GM19238 (cell line): ENCODE data around the gene DDX49.
"Not testable (repeated sequence)": the region's sequence is repeated elsewhere in the genome, so short reads cannot be mapped to it uniquely, and the experiment has no call there.

Experiments used
- DNase-seq: peaks from one replicate; pipeline ENCODE4 v3.0.0; 2011; ENCODE audit warnings: low spot score; ENCODE audit not compliant: insufficient read length

Gene DDX49

DNA sequence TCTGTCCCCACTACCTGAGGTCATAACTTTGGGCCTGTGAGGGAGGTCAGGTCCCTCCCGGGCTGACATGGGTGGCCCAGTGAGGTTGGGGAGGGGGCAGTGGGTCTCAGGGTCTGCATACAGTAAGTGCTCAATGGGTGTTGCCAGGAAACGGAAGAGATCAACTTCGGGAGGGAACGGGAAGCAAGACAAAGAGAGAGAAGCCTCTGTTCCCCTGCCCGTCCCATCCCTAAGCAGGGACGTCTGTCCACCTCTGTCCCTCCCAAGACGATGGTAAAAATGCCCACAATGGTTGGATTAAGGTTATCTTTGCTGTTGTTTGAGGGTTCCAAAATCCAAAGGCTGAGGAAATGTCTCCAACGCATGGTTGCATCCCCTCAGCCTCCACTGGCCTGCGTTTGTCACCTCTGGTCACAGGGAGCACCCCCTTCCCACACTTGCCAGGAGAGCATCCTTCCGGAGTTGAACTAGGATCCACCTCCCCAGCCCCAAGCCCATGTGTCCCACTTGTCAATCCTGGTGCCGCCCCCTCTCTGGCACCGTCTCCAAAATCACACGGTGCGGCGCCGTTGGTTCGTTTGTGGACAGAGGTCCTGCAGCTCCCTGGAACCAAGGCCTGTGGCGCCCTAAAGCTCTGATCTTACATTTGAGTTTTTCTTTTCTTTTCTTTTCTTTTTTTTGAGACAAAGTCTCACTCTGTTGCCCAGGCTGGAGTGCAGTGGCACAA is 22.3 kb downstream of the DDX49 start:
- DNase-seq: no peak

DNA sequence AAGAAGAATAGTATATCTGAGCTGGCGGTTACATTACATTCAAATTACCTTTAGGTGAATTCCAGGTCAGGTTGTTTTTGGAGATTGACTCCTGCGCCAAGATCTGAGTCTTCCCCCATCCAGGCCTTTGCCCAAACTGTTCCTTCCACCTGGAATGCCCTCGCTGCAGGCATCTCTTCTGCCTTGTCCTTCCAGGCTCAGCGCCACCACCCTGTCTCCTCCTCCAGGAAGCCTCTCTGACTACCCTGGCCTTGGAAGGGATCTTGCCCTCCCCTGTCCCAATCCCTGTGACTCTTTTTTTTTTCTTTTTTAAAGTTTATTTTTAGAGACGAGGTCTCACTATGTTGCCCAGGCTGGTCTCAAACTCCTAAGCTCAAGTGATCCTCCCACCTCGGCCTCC is 23.2 kb downstream of the DDX49 start:
- DNase-seq: no peak

DNA sequence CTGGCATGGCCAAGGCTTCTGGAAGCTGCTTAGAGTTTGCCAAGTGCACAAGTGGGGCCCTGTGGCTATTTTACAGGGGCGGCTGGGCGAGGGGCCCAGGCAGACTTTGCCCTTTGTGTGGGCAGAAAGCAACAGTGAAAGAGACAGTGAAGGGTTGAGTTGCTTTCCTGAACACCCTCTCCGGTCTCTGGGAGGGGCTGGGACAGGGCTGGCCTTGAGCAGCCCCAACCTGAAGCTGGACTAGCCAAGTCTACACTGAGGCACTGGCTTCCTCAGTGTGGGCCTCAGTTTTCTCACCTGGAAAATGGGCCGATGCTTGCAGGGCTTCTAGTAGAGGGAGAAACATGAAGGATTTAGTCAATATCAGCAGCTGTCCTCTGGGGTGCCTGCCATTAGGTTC is 23.9 kb downstream of the DDX49 start:
- no peak for DNase-seq

- DNase-seq: no peak
These were observed 25.8 kb downstream of the DDX49 start for GRCh38 chr19:18945297-18945696.

GRCh38 chr19:18946335-18946734 is 26.8 kb downstream of the DDX49 start:
- DNase-seq: no peak

DNA sequence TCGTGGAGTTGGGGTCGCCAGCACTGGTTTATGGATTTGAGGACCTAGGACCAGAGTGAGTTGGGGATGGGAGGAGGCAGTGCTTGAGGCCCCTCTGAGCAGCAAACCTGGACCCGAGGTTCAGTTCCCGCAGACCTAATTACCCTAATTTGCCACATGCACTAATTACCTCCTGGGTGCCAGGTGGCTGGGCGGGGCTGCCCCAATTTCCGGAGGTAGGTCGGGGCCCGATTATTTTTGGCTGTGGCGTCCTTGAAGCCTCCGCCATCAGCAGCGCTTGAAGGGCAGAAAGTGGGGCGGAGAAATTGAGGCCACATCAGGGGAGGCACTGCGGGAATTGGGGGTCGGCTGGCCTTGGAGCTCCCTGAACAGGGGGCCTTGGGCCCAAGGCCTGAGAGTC is 27.4 kb downstream of the DDX49 start:
- DNase-seq: no peak

GRCh38 chr19:18948075-18948975 is 28.8 kb downstream of the DDX49 start:
- no peak for DNase-seq

GRCh38 chr19:18948976-18949356 is 29.5 kb downstream of the DDX49 start:
- DNase-seq: no peak

GRCh38 chr19:18949858-18950257 is 30.3 kb downstream of the DDX49 start:
- no peak for DNase-seq

- no peak for DNase-seq
These were observed 32.3 kb downstream of the DDX49 start for GRCh38 chr19:18951721-18952281.

DNA sequence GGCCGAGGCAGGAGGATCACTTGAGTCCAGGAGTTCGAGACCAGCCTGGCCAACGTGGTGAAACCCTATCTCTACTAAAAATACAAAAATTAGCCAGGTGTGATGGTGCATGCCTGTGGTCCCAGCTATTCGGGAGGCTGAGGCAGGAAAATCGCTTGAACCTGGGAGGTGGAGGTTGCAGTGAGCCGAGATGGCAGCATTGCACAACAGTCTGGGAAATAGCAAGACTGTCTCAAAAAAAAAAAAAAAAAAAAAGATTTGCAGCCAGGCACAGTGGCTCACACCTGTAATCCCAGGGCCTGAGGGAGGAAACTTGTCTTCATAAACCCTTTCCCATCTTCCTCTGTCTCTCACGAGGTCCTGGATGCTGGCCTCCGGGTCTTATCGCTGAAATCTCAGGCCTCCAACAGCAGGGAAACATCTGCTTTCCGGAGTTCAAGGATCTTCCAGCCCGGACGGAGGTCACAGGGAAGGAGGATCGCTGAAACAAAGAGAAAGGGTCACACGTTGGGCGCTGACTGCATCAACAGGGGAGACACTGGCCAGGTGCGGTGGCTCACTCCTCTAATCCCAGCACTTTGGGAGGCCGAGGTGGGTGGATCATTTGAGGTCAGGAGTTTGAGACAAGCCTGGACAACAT is 33.0 kb downstream of the DDX49 start:
- not testable (repeated sequence) for DNase-seq

DNA sequence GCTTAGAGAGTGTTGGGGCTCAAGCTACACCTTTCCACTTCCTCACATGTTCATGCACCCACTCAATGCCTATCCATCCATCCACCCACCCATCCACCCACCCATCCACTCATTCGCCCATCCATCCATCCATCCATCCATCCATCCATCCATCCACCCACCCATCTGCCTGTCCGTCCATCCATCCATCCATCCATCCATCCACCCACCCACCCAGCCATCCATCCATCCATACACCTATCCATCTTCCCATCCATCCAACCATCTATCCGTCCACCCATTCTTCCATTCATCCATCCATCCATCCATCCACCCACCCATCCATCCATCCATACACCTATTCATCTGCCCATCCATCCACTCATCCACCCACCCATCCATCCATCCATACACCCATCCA is 34.6 kb downstream of the DDX49 start:
- DNase-seq: no peak

DNA sequence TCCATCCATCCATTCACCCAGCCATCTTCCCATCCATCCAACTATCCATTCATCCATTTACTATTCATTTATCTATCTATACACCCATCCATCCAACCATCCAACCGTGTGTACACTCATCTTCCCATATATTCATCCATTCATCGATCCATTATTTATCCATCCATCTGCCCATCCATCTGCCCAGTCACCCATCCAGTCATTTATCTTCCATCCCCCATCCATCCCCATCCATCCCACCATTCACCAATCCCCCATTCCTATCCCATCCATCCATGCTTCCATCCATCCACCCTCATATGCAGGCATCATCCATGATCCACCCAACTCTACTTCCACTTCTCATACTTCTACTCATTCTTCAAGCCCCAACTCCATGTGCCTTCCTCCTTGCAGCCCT is 35.5 kb downstream of the DDX49 start:
- no peak for DNase-seq

GRCh38 chr19:18960370-18960769 is 40.9 kb downstream of the DDX49 start:
- DNase-seq: no peak

- DNase-seq: no peak
These were observed 42.5 kb downstream of the DDX49 start for GRCh38 chr19:18961767-18962620.

DNA sequence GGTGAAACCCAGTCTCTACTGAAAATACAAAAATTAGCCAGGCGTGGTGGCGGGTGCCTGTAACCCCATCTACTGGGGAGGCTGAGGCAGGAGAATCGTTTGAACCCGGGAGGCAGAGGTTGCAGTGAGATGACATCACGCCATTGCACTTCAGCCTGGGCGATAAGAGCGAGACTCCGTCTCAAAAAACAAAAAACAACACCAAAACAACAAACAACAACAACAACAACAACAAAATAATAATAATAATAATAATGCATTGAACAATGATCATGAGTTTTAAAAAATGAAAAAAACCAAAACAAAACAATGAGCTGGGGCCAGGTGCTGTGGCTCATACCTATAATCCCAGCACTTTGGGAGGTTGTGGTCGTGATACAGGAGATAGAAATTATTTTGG is 44.6 kb downstream of the DDX49 start:
- DNase-seq: no peak

DNA sequence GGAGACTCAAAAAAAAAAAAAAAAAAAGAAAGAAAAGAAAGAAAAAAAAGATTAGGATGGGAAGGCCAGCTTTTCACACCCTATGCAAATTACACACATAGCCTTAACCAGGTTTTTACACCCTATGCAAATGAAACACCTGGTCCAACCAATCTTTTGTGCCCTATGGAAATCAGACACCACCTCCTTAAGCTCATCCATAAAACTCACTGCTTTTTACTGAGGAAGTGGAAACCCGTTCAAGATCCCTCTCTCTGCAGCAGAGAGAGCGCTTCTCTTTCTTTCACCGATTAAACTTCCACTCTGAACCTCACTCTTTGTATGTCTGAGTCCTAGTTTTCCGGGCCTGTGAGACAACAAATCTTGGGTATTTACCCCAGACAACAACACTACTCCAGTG is 46.8 kb downstream of the DDX49 start:
- DNase-seq: no peak

DNA sequence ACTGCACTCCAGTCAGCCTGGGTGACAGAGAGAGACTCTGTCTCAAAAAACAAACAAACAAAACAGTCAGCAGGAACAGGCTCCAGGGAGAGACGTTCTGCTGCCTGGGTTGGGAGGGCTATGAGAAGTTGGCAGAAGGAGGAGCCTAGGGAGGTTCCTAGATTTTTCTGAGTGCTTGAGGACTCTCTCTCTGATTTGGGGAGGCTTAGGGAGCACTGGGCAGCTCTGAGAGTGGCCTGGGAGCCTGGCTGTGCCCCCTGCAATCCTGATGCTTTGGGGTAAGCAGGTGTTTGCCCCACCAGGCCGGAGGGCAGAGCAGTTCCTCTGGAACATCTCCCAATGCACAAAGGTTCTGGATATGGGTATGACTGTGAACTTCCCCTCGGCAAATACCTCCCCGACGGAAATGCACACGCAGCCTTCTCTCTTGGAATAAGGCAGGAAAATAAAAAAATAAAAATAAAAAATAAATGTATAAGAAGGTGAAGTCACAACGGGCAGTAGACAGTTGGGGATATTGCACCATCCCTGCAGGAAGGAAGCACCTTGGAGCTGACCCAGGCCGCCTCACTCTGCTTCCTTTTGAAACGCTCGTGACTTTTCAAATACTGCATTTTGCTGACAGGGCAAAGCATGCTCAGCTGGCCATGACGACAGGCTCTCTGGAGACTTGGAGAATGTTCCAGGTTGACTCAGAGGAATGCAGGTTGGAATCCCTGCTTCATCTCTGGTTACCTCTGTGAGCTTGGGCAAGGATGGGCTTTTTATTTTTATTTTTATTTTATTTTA is 48.0 kb downstream of the DDX49 start:
- DNase-seq: no peak

DNA sequence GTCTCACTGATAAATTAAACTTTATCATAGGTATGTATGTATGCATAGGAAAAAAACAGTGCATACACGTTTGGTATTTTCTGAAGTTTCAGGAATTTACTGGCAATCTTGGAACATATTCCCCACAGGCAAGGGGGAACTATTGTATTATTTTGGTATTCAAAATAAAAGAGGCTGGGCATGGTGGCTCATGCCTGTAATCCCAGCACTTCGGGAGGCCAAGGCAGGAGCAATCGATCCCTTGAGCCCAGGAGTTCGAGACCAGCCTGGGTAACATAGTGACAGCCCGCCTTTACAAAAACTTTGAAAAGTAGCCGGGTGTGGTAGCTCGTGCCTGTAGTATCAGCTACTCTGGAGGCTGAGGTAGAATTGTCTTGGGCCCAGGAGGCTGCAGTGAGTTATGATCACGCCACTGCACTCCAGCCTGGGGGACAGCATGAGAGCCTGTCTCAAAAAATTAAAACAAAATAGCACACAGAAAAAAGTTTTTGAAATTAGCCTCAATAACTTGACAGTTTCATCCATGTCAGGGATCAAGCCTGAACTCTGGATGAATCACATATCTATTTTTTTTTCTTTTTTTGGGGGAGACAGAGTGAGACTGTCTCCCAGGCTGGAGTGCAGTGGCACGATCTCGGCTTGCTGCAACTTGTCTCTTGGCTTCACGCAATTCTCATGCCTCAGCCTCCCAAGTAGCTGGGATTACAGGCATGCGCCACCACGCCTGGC is 50.6 kb downstream of the DDX49 start:
- no peak for DNase-seq
